A549 (cell line): Measurements from ENCODE around the gene STAT5B. TPM values are rescaled to one million over a fixed set of nuclear protein-coding genes. Genes with fewer than 3 reads are reported as not detected.

ENCODE experiments used
- ATAC-seq, 2 experiments: fragments of 200-7000 bp in 1 of 2; fragments of >200 bp in 1 of 2; cut with Nextera tagmentation in 1 of 2; cut with Tn5 transposase in 1 of 2; 3 replicates each; pipeline versions ENCODE4 v1.8.0 to v1.9.1; 2018 to 2020; ENCODE audit warnings: mild to moderate bottlenecking in 1 of 2, moderate library complexity in 1 of 2
- CTCF ChIA-PET: fragments of 300-600 bp; sonication (Branson Sonifier 250); formaldehyde crosslinking; extraction: SDS; loops from one replicate; lab custom pipeline; 2021; ENCODE audit warnings: antibody characterized with exemption, inconsistent platforms; lab: Yijun Ruan, JAX
- POLR2A ChIA-PET: fragments of 350-600 bp; formaldehyde crosslinking; extraction: SDS; loops from one replicate; lab custom pipeline; 2021; ENCODE audit warnings: antibody characterized with exemption, inconsistent platforms; lab: Yijun Ruan, JAX
- DNase-seq, 2 experiments: peaks; one replicate each; pipeline versions ENCODE4 v3.0.0 to v3.0.0-alpha.2; 2011 to 2016; ENCODE audit warnings: low read depth in 1 of 2, low spot score in 1 of 2
- FAIRE-seq: peaks from 2 replicates; lab custom pipeline; 2011; peaks lifted over from hg19 to GRCh38; lab: Jason Lieb, UNC
- H3K27ac ChIP-seq, 2 experiments: fragments of >200 bp; sonication (Bioruptor Twin); formaldehyde crosslinking; 3 replicates each; pipeline ENCODE4 v1.5.1; 2016 to 2017
- H3K4me1 ChIP-seq: fragments of >200 bp; sonication (Bioruptor Twin); formaldehyde crosslinking; 3 replicates; pipeline ENCODE4 v1.6.1; 2016
- H3K4me2 ChIP-seq: fragments of >200 bp; sonication (Bioruptor Twin); formaldehyde crosslinking; 3 replicates; pipeline ENCODE4 v1.6.1; 2016
- H3K4me3 ChIP-seq: fragments of >200 bp; sonication (Bioruptor Twin); formaldehyde crosslinking; 3 replicates; pipeline ENCODE4 v1.5.1; 2016
- H3K9me3 ChIP-seq: fragments of >200 bp; sonication (Bioruptor Twin); formaldehyde crosslinking; 3 replicates; pipeline ENCODE4 v1.6.1; 2016
- BCL3 ChIP-seq: fragments of >200 bp; sonication (Bioruptor Twin); formaldehyde crosslinking; IDR thresholded peaks from 3 replicates; pipeline ENCODE4 v1.6.1; 2016
- CBX8 ChIP-seq: fragments of 200-600 bp; sonication (generic); IDR thresholded peaks from 2 replicates; pipeline ENCODE4 v1.6.1; 2016
- CHD2 ChIP-seq: fragments of 150-350 bp; IDR thresholded peaks from 2 replicates; pipeline ENCODE4 v1.6.1; 2014; ENCODE audit warnings: low read length; ENCODE audit not compliant: partially characterized antibody
- CHD4 ChIP-seq: fragments of 200-600 bp; sonication (generic); IDR thresholded peaks from 2 replicates; pipeline ENCODE4 v1.6.1; 2016; ENCODE audit warnings: antibody characterized with exemption, mild to moderate bottlenecking, borderline replicate concordance
- ELK1 ChIP-seq: fragments of 150-350 bp; IDR thresholded peaks from 2 replicates; pipeline ENCODE4 v1.6.1; 2014; ENCODE audit warnings: low read depth, mild to moderate bottlenecking, low read length
- FOSB ChIP-seq: fragments of 250-450 bp; sonication (Bioruptor Pico); IDR thresholded peaks from 2 replicates; pipeline ENCODE4 v1.5.0; 2020; ENCODE audit warnings: mild to moderate bottlenecking, moderate library complexity
- GATA3 ChIP-seq: IDR thresholded peaks from 2 replicates; pipeline ENCODE4 v1.6.1; 2012; ENCODE audit warnings: borderline replicate concordance
- HMGXB4 ChIP-seq: fragments of 250-450 bp; sonication (Bioruptor Pico); IDR thresholded peaks from 2 replicates; pipeline ENCODE4 v1.5.0; 2021; ENCODE audit warnings: mild to moderate bottlenecking, moderate library complexity, borderline replicate concordance
- HOXB5 ChIP-seq: fragments of 250-450 bp; sonication (Bioruptor Pico); IDR thresholded peaks from 2 replicates; pipeline ENCODE4 v1.5.0; 2020; ENCODE audit warnings: mild to moderate bottlenecking, moderate library complexity
- MAFK ChIP-seq: fragments of 450-650 bp; IDR thresholded peaks from 2 replicates; pipeline ENCODE4 v1.6.1; 2014; ENCODE audit not compliant: partially characterized antibody
- MAZ ChIP-seq: fragments of 150-350 bp; IDR thresholded peaks from 2 replicates; pipeline ENCODE4 v1.6.1; 2014; ENCODE audit warnings: antibody characterized with exemption, low read depth, low read length, borderline replicate concordance
- RAD21 ChIP-seq, 2 experiments: fragments of >200 bp in 1 of 2; sonication (Bioruptor Twin) in 1 of 2; formaldehyde crosslinking in 1 of 2; IDR thresholded peaks in 1 of 2; conservative IDR thresholded peaks in 1 of 2; 2 replicates in 1 of 2; 3 replicates in 1 of 2; pipeline ENCODE4 v1.6.1; 2012 to 2018; ENCODE audit warnings: inconsistent platforms in 1 of 2
- REST ChIP-seq: fragments of 200-600 bp; sonication (generic); IDR thresholded peaks from 2 replicates; pipeline ENCODE4 v1.6.1; 2016; ENCODE audit warnings: antibody characterized with exemption, mild to moderate bottlenecking, moderate library complexity
- SREBF2 ChIP-seq: fragments of 450-650 bp; IDR thresholded peaks from 2 replicates; pipeline ENCODE4 v1.6.1; 2014; ENCODE audit warnings: mild to moderate bottlenecking, moderate library complexity
- TP53 ChIP-seq: fragments of 250-450 bp; sonication (Bioruptor Pico); IDR thresholded peaks from 2 replicates; pipeline ENCODE4 v1.5.0; 2021; ENCODE audit warnings: mild to moderate bottlenecking, moderate library complexity
- ZSCAN20 ChIP-seq: fragments of 250-450 bp; sonication (Bioruptor Pico); IDR thresholded peaks from 2 replicates; pipeline ENCODE4 v1.8.0; 2022; ENCODE audit warnings: mild to moderate bottlenecking, moderate library complexity
- WGBS: methylation state at CpG from one replicate; pipeline ENCODE4 v1.1.6; 2017; ENCODE audit errors: missing lambda C conversion rate; 5-methylcytosine and 5-hydroxymethylcytosine counted together
- polyA plus RNA-seq, 4 experiments: library from polyadenylated mRNA; depleted of rRNA in 3 of 4; stranded (reverse); fragments of >200 nt; fragmentation: RNase III in 1 of 4; extraction: RNeasy Plus Mini Kit Qiagen cat#74134 plus additional on column Dnase treatment in 1 of 4; gene quantifications; 2 replicates in 3 of 4; 3 replicates in 1 of 4; pipeline ENCODE4 v1.2.3, GENCODE V29; 2011 to 2017
- TF ChIP-seq, protein P1 (sequence below): fragments of 250-450 bp; sonication (Bioruptor Pico); IDR thresholded peaks from 2 replicates; pipeline ENCODE4 v1.5.0; 2020; ENCODE audit warnings: low read depth, mild to moderate bottlenecking, moderate library complexity
- TF ChIP-seq, protein P2 (sequence below): fragments of >200 bp; sonication (Bioruptor Twin); formaldehyde crosslinking; IDR thresholded peaks from 2 replicates; pipeline ENCODE4 v1.6.1; 2016
- TF ChIP-seq, protein P3 (sequence below): IDR thresholded peaks from 2 replicates; pipeline ENCODE4 v1.6.1; 2012

Gene STAT5B
- polyA plus RNA-seq, 2 of the 4 experiments (the other 2 are of a cell fraction), result 31.2 to 37.6 TPM

DNA sequence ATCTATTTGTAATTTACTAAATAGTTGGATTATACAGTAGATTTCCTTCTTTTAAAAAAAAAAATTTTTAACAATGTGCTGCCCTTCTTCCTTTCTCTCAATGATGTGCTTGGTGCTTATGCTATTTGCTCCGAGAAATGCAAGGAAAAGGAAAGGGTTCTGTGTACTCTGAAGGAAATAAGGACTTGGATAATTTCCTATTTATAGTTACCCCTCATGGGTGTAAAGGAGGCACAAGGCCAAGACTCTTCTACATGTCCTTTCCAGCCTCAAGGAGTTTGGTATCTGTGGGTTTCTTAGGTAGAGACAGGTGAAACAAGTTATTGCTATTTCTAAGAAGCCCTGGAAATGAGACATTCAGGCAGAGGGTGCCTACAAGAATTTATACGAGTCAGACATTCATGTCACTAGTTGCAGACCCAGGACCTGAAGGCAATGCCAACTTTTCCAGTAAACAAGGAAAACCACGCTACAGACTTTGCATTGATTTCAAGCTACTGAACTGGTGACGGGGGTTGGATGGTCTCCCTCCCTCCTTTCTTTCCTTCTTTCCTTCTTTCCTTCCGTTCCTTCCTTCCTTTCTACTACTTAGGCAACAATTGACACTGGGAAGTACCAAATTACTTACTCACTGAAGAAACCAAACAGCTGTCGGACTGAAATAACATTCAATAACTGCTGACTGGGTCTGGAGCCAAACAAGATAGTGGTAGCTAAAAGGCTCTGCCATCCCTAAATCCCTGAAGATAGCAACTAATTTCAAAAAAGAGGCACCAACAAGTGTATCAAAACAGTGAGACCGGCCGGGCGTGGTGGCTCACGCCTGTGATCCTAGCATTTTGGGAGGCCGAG lies 48.1 kb downstream of the STAT5B start:
- TF ChIP-seq SREBF2, result no peak
- peak; percentile 16 for TF ChIP-seq MAFK
- Histone ChIP-seq H3K9me3 (no peaks in the 10 kb centered on the region), H3K27ac (peak overlapping the region in 1 of 2 experiments; percentile 10; a peak in 1 of 6 replicates), H3K4me2 (no peak overlapping the region; the same call in 2 of the 3 replicates), H3K4me3 (no peak overlapping the region), H3K4me1 (peaks cover 19% of the 10 kb centered on the region; the same call in 2 of the 3 replicates)
- ChIA-PET CTCF (interaction anchor here (1.5 to 2.1 kb wide), 4 partner anchors 44 to 203 kb away, joined by 3 to 7 read pairs (median 4); partner anchors contain the start of gene STAT5B), POLR2A (no interaction called here)
- 77% methylated on average over 11 of the region's 11 CpGs for WGBS
- peak; percentile 40 to 56; a peak in 5 of 6 replicates for ATAC-seq
- no peak for DNase-seq
- FAIRE-seq, result no peak

- H3K4me2 ChIP-seq, result no peak overlapping the region
- POLR2A ChIA-PET, result interaction anchor here (0.6 kb wide), 1 partner anchor 204 kb away, joined by 4 read pairs; no protein-coding TSS in a partner anchor
- TF ChIP-seq MAZ, result no peak
- no peak for TF ChIP-seq REST
- no peak for TF ChIP-seq TP53 (CRISPR knock-in tag)
- TF ChIP-seq, protein P1, sequence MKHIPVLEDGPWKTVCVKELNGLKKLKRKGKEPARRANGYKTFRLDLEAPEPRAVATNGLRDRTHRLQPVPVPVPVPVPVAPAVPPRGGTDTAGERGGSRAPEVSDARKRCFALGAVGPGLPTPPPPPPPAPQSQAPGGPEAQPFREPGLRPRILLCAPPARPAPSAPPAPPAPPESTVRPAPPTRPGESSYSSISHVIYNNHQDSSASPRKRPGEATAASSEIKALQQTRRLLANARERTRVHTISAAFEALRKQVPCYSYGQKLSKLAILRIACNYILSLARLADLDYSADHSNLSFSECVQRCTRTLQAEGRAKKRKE (CRISPR knock-in tag), result no peak
- TF ChIP-seq CBX8, result no peak
- TF ChIP-seq ELK1, result no peak
- no peak for TF ChIP-seq CHD2
- TF ChIP-seq HOXB5 (CRISPR knock-in tag), result no peak
- TF ChIP-seq SREBF2, result no peak
- TF ChIP-seq, all 56 proteins: peak for 0
- H3K4me3 ChIP-seq, result no peak overlapping the region
- no peak overlapping the region for H3K27ac ChIP-seq
- FAIRE-seq, result no peak
- CTCF ChIA-PET, result interaction anchor here (0.6 to 4.4 kb wide), 6 partner anchors 9 to 262 kb away, joined by 3 to 19 read pairs (median 4); partner anchors contain the start of genes HCRT and KCNH4
- ATAC-seq, result no peak
- 96% methylated on average over 5 of the region's 5 CpGs for WGBS
- H3K9me3 ChIP-seq, result no peaks in the 10 kb centered on the region
- no peak for DNase-seq
- peaks cover 17% of the 10 kb centered on the region; the same call in 2 of the 3 replicates for H3K4me1 ChIP-seq
These were observed 50.5 kb downstream of the STAT5B start for GRCh38 chr17:42225646-42226045.

GRCh38 chr17:42224651-42225050 lies 51.5 kb downstream of the STAT5B start:
- ChIA-PET CTCF (interaction anchor here (1.6 to 4.4 kb wide), 6 partner anchors 11 to 180 kb away, joined by 3 to 26 read pairs (median 16); partner anchors contain the start of gene HCRT), POLR2A (no interaction called here)
- no peak for DNase-seq
- no peak for ATAC-seq
- no peak for FAIRE-seq
- Histone ChIP-seq H3K4me2 (no peak overlapping the region), H3K4me3 (no peak overlapping the region), H3K9me3 (no peaks in the 10 kb centered on the region), H3K27ac (no peak overlapping the region), H3K4me1 (peaks cover 17% of the 10 kb centered on the region; the same call in 2 of the 3 replicates)
- WGBS, result 98% methylated on average over 6 of the region's 6 CpGs
- TF ChIP-seq FOSB (CRISPR knock-in tag), result no peak
- TF ChIP-seq CHD4, result no peak
- no peak for TF ChIP-seq GATA3
- no peak for TF ChIP-seq HMGXB4 (CRISPR knock-in tag)
- no peak for TF ChIP-seq ZSCAN20 (CRISPR knock-in tag)
- TF ChIP-seq, protein P2, sequence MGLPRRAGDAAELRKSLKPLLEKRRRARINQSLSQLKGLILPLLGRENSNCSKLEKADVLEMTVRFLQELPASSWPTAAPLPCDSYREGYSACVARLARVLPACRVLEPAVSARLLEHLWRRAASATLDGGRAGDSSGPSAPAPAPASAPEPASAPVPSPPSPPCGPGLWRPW, result no peak
- no peak for TF ChIP-seq RAD21 (conservative IDR thresholded peaks at IDR 0.05 in 1 of 2, IDR thresholded peaks at IDR 0.05 in 1 of 2)
- TF ChIP-seq, protein P3, sequence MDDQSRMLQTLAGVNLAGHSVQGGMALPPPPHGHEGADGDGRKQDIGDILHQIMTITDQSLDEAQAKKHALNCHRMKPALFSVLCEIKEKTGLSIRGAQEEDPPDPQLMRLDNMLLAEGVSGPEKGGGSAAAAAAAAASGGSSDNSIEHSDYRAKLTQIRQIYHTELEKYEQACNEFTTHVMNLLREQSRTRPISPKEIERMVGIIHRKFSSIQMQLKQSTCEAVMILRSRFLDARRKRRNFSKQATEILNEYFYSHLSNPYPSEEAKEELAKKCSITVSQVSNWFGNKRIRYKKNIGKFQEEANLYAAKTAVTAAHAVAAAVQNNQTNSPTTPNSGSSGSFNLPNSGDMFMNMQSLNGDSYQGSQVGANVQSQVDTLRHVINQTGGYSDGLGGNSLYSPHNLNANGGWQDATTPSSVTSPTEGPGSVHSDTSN, result no peak
- TF ChIP-seq BCL3, result no peak
- TF ChIP-seq MAZ, result no peak
